GM12865 (cell line): ENCODE measurements around the gene BCAR3.

ENCODE experiments used
- DNase-seq: peaks from one replicate; pipeline ENCODE4 v3.0.0; 2010; ENCODE audit warnings: low read depth
- H3K4me3 ChIP-seq: 2 replicates; pipeline ENCODE4 v1.5.1; 2011; ENCODE audit warnings: mild to moderate bottlenecking, low read depth, low read length, control low read depth
- CTCF ChIP-seq: IDR thresholded peaks from 2 replicates; pipeline ENCODE4 v1.5.1; 2011; ENCODE audit warnings: low read length, control low read depth, low read depth, inconsistent platforms; ENCODE audit not compliant: insufficient read depth; ENCODE audit errors: missing control alignments

Gene BCAR3

GRCh38 chr1:93707956-93708355, 26.3 kb upstream of the BCAR3 start:
- DNase-seq, result peak; percentile 83
- no peak for TF ChIP-seq CTCF

GRCh38 chr1:93705892-93706500, 24.4 kb upstream of the BCAR3 start:
- DNase-seq, result no peak
- TF ChIP-seq CTCF, result no peak
- H3K4me3 ChIP-seq, result no peak overlapping the region

More at GRCh38 chr1:93707956-93708355, 26.3 kb upstream of the BCAR3 start:
- no peak overlapping the region for H3K4me3 ChIP-seq

GRCh38 chr1:93704052-93704451, 22.4 kb upstream of the BCAR3 start:
- TF ChIP-seq CTCF, result no peak
- DNase-seq, result peak; percentile 87
- H3K4me3 ChIP-seq, result no peak overlapping the region

GRCh38 chr1:93703643-93704042, 22.0 kb upstream of the BCAR3 start:
- DNase-seq, result peak; percentile 46
- no peak overlapping the region for H3K4me3 ChIP-seq
- TF ChIP-seq CTCF, result no peak

- no peak overlapping the region for H3K4me3 ChIP-seq
Measured at GRCh38 chr1:93702828-93703183, 21.2 kb upstream of the BCAR3 start.

GRCh38 chr1:93702111-93702827, 20.6 kb upstream of the BCAR3 start:
- no peak overlapping the region for H3K4me3 ChIP-seq
- DNase-seq, result peak; percentile 56
- no peak for TF ChIP-seq CTCF

More at GRCh38 chr1:93702828-93703183, 21.2 kb upstream of the BCAR3 start:
- no peak for DNase-seq
- TF ChIP-seq CTCF, result no peak
